Cerebellar nuclear complex (tissue), 1 donor: ENCODE measurements around the gene CUEDC1.

Source experiments
- DNase-seq, 2 experiments: peaks; one replicate each; lab custom pipeline; 2025; lab: John Stamatoyannopoulos, UW

CUEDC1 gene

GRCh38 chr17:57915544-57915943 is 39.7 kb downstream of the CUEDC1 start:
- no peak for DNase-seq

GRCh38 chr17:57914273-57915142 is 40.7 kb downstream of the CUEDC1 start:
- DNase-seq = no peak

DNA sequence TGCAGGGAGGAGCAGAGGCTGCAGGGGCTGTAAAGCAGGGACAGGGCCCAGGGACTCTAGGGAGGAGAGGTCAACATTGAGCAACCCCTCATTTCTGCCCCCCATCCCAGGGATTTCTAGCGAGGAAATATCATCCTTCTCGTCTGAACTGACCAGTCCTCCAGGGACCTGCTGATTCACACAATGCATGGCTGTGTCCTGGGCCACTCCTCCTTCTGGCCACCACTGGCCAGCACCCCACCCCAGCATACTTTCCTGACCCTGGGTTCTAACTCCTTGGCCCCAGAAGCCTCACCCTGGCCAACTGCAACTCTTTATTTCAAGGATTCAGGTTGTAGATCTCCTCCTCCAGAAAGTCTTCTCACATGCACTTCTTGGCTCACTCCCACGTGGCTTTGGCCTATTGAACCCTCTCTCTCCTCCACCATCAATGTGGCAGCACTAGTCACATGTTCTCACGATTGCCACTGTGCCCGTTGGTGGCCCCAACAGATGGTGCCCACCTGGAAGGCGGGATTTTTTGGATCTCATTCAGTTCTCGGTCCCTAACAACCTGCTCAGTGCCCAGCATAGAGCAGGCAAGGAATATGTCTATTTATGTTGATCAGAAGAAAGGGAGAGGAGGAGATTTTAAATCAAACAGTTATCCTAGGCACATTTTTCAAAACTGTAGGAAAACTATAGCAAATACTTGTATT is 41.5 kb downstream of the CUEDC1 start:
- peak in 1 of 2 experiments; percentile 13 for DNase-seq

DNA sequence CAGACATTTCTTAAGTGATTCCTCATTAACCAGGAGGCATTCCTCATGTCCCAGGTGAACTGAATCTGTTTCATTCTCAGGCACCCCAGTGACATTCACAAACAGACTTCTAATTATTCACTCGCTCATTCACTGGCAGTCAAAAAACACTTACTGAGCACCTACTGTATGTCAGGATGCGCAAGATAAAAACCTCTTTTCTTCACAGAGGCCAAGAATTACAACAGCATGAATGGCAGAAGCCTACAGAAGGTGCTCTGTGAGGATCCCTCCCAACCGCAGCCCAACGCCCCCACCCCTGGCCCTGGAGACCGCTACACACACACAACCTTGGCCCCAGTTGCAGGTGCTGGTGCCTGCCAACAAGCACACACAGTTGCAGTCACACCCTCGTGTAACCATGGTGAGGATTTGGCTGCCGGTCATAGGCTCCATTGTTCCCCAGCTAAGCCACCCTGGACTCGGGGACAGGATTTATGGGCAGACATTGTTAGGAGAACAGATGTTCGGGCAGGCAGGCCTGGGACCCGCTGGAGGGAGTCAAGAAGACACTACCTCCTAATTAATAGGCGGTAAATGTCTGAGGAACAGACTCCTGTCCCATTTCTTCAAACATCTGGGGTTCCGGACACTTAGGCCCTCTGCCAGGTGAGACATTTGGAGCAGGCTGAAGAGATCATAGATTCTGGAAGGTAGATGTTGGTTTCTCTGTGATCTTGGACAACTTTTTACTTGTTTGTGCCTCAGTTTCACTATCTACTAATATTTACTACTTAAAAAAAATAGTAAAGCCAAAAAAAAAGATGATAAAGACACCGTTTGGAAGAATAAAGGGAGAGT is 43.2 kb downstream of the CUEDC1 start:
- no peak for DNase-seq

DNA sequence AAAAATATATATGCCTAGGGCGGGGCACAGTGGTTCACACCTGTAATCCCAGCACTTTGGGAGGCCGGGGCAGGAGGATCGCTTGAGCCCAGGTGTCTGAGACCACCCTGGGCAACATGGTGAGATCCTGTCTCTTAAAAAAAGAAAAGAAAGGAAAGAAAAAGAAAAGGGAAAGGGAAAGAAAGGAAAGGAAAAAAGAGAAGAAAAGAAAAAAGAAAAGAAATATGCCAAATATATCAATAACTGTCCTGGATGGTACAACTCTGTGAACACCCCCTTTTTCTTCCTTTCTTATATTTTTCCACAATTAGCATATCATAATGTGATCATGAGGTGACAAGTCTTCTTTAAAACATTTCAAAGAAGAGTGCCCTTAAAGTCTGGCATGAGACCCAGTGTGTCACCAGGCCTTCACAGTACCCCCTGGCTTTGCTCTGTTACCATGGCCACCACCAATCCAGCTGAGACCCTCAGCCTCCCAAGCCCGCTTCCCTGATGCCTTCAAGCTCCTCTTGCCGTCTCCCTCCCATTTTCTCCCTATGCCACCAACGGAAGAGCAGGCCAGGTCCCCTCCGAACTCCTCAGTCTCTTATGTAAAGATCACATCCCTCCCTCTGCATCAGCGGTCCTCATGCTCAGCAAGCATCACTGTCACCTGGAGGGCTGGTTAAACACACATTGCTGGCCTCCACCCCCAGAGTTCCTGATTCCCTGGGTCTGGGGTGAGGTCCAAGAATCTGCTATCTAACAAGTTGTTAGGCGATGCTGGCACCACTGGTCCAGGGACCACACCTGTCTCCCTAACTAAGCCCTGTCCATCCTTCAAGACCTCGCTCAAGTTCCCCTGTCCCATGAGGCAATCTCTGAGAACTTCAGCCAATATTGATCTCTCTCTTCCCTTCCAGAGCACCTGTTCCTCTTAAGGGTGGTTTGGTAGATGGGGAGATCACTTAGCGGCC is 44.5 kb downstream of the CUEDC1 start:
- DNase-seq = no peak

DNA sequence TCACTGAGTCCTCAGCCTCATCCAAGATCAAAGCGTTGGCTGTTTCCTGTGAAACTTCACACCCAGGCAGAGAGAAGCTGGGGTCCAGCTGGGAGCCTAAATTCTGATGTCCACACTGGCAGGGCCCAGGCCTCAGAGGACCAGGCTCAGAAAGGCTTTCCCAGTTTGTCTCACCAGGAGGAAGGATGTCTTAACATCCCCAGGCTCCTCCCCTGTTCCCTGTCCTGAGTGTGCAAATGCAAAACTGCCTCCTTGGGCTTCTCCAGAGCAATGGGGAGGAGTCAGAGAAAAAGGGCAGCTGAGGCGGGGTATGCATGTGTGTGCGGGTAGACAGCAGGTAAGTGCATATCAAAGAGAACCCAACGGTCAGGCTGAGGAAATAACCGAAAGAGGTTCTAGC is 45.7 kb downstream of the CUEDC1 start:
- no peak for DNase-seq

DNA sequence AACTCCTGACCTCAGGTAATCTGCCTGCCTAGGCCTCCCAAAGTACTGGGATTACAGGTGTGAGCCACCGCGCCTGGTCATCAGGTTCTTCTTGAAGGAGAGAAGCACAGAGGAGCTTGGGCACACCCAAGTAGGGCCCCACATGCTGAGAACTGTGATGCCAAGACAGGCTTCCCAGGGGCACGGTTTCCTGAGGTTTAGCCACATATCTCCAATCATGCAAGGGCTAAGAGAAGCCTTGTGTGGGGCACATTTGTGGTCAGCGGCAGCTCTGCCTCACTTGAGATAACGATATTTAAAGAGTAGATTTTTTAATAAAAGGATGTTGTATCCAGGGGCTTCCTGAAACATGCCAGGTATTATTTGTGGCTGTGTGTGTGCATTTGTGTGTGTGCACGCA is 46.9 kb downstream of the CUEDC1 start:
- DNase-seq = no peak

GRCh38 chr17:57906910-57907309 is 48.3 kb downstream of the CUEDC1 start:
- no peak for DNase-seq

- DNase-seq = no peak
These were observed 49.2 kb downstream of the CUEDC1 start for GRCh38 chr17:57905875-57906455.

- DNase-seq = no peak
These were observed 51.3 kb downstream of the CUEDC1 start for GRCh38 chr17:57903961-57904360.

DNA sequence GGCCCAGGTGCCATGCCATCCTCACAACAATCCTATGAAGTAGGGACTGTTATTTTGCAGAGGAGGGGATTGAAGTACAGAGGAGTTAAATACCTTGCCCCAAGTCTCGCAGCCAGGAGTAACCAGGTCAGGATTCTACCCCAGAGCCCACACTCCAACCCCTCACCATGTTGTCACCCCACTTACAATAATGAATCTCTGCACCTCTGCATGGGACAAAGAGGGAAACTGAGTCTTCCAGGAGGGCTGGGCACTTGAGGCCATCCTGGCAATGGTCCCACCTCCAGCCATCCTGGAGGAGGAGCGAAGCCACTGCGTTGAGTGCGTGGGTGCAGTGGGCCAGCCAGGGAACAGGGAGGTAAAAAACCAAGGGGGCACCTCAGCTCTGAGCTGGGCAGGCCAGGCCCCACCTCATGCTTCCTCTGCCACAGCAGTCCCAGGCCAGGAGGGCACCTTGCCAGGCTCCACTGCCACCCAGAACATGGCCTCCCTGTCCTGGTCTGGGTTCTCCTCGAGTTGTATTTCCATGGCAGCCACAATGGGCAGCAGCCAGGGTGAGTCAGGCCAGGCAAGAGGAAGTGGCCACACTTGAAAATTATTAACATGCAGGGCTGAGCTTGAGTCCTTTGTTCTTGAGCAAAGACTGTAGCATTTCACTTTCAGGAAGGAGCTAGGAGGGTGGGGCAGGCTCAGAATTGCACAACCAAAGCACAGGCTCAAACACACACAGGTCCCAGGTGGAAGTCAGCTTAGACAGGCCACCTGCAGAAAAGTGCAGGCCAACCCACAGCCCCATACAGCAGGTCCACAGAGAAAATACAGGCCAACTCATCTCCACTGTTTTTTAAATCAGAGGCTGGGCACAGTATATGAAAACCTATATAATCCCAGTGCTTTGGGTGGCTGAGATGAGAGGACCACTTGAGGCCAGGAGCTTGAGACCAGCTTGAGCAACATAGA is 52.1 kb downstream of the CUEDC1 start:
- no peak for DNase-seq

GRCh38 chr17:57902117-57902799 is 53.0 kb downstream of the CUEDC1 start:
- no peak for DNase-seq

- no peak for DNase-seq
These were observed 54.0 kb downstream of the CUEDC1 start for GRCh38 chr17:57900991-57901743.

DNA sequence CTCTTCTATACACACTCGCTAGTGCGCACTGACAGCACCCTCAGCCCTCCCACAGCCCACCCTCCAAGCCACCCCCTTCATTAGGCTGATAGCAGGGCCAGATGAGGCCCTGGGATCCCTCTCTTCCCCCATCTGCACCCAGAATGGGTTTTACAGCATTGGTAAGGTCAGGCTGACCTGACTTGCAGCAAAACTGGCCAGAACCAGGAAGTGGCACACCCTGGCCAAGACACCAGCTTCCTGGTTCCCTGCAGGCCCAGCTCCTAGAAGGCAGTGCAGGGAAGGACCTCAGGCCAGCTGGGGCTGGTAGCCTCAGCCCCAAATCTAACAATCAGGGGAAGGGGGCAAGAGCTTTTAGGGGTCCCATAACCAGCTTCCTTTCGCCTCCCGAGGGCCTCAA is 55.4 kb downstream of the CUEDC1 start:
- DNase-seq = no peak

DNA sequence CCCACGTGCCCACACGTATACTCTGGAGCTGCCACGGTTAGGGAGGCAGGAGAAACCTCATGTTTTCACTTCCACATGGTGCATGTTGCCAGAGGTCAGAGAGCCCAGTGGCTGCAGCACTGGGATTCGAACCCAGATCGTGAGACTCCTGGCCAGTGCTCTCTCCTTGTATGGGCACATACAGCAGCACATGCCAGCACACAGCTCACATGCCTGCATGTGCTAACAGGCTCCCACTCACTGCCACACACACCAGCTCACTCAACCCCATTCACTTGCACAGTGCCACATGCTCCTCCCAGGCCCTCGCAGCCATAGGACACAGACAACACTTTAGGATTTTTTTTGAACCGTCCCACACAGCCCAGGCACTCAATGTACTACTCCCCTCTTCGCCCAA is 55.8 kb downstream of the CUEDC1 start:
- DNase-seq = no peak

DNA sequence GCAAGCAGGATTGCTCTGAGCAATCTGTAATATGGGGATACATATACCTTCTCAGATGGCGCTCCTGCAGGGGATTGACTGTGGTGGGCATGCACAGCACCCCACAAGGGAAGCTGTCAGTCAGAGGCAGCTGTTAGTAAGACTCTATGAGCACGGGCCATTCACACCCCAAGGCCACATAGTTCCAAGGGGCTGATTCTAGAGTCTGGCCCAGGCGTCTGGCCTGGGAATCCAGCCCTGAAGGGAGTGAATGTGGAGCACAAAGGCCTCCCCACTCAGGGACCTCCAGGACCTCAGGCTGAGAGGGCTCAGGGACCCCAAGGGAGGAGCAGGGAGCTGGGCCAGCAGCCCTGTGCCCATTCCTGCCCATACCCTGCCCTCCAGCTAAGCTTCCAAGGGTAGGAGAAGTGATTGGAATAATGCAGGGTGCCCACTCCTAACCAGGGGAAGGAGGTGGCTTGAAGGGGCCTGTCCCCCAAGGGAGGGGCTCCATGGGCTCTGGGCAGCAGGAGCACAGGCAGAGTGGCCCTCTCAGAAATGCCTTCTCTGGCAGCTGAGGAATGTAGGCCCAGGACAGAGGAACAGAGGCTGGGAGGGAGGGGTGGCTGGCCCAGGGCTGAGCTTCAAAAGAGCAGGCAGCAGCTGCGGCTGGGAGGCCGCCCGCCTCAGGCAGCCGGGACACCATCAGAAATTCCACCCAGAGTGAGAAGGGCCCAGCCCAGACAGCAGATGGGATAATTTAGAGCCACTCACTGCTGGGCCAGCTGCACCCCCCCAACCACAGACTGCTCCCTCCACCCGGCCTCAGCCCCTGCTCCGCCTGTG is 56.5 kb downstream of the CUEDC1 start:
- no peak for DNase-seq

GRCh38 chr17:57895382-57896060 is 59.7 kb downstream of the CUEDC1 start:
- no peak for DNase-seq
